DOHH2 (cell line): Measurements from ENCODE around the gene GRAPL.
"Not testable (repeated sequence)": the region's sequence is repeated elsewhere in the genome, so short reads cannot be mapped to it uniquely, and the experiment has no call there.

ENCODE experiments used
- H3F3A ChIP-seq: fragments of 200-600 bp; sonication (generic), shearing (Covaris generic); 2 replicates; pipeline ENCODE4 v1.6.0; 2016; ENCODE audit warnings: antibody characterized with exemption, mild to moderate bottlenecking; ENCODE audit not compliant: control insufficient read depth, insufficient read depth
- H3K27ac ChIP-seq: fragments of 200-600 bp; sonication (generic); 2 replicates; pipeline ENCODE4 v1.5.1; 2014; ENCODE audit warnings: low read depth, mild to moderate bottlenecking, low read length, moderate library complexity
- H3K27me3 ChIP-seq: fragments of 200-600 bp; sonication (generic); 2 replicates; pipeline ENCODE4 v1.6.1; 2014; ENCODE audit warnings: mild to moderate bottlenecking, low read length, mixed read lengths; ENCODE audit not compliant: control insufficient read depth
- H3K36me3 ChIP-seq: fragments of 200-600 bp; sonication (generic); 2 replicates; pipeline ENCODE4 v1.6.1; 2014; ENCODE audit warnings: mild to moderate bottlenecking, low read length, moderate library complexity, mixed read lengths; ENCODE audit not compliant: control insufficient read depth
- H3K4me1 ChIP-seq: fragments of 200-600 bp; sonication (generic); 2 replicates; pipeline ENCODE4 v1.6.1; 2014; ENCODE audit warnings: mild to moderate bottlenecking, low read length, mixed read lengths; ENCODE audit not compliant: control insufficient read depth
- H3K4me2 ChIP-seq: fragments of 200-600 bp; sonication (generic); 2 replicates; pipeline ENCODE4 v1.6.0; 2014; ENCODE audit warnings: mild to moderate bottlenecking, low read length, moderate library complexity
- H3K4me3 ChIP-seq: fragments of 200-600 bp; sonication (generic); 2 replicates; pipeline ENCODE4 v1.5.1; 2014; ENCODE audit warnings: mild to moderate bottlenecking, low read length, mixed read lengths
- H3K79me2 ChIP-seq: fragments of 200-600 bp; sonication (generic); 2 replicates; pipeline ENCODE4 v1.6.1; 2014; ENCODE audit warnings: mild to moderate bottlenecking, low read length, mixed read lengths; ENCODE audit not compliant: control insufficient read depth
- H3K9me2 ChIP-seq: fragments of 200-600 bp; sonication (generic); replicated peaks from 2 replicates; pipeline ENCODE4 v1.6.1; 2014; ENCODE audit warnings: mild to moderate bottlenecking, low read length, mixed read lengths; ENCODE audit not compliant: control insufficient read depth
- H3K9me3 ChIP-seq: fragments of 200-600 bp; sonication (generic); 2 replicates; pipeline ENCODE4 v1.6.1; 2014; ENCODE audit warnings: antibody characterized with exemption, low read length, mixed read lengths; ENCODE audit not compliant: control insufficient read depth, insufficient read depth
- H4K20me1 ChIP-seq: fragments of 200-600 bp; sonication (generic); 2 replicates; pipeline ENCODE4 v1.6.0; 2014; ENCODE audit warnings: low read depth, mild to moderate bottlenecking, antibody characterized with exemption, low read length, moderate library complexity; ENCODE audit not compliant: control insufficient read depth, insufficient read depth

Gene GRAPL

GRCh38 chr17:19127148-19127980 is at the start of gene GRAPL:
TSS of gene GRAPL (plus strand) at chr17:19127589. CDS start at chr17:19127620, 31 bp downstream.
- H3K79me2 ChIP-seq, H3K9me3 ChIP-seq, H3K9me2 ChIP-seq, H4K20me1 ChIP-seq, H3F3A ChIP-seq, H3K4me2 ChIP-seq, H3K4me1 ChIP-seq, H3K36me3 ChIP-seq, H3K27me3 ChIP-seq: not testable (repeated sequence)
- Histone ChIP-seq H3K4me3 (peak within 1 kb of the TSS; percentile 56; the same call in 1 of the 2 replicates), H3K27ac (peak within 1 kb of the TSS; percentile 40; the same call in 1 of the 2 replicates)

GRCh38 chr17:19088804-19089685 is 38.3 kb upstream of the GRAPL start:
- not testable (repeated sequence) for H4K20me1 ChIP-seq, H3K27ac ChIP-seq, H3K9me2 ChIP-seq, H3K4me1 ChIP-seq, H3F3A ChIP-seq, H3K4me3 ChIP-seq, H3K79me2 ChIP-seq, H3K36me3 ChIP-seq, H3K9me3 ChIP-seq, H3K27me3 ChIP-seq, H3K4me2 ChIP-seq

GRCh38 chr17:19090058-19090772 is 37.2 kb upstream of the GRAPL start:
- not testable (repeated sequence) for H3K79me2 ChIP-seq, H3K27ac ChIP-seq, H3F3A ChIP-seq, H3K9me2 ChIP-seq, H3K36me3 ChIP-seq, H3K27me3 ChIP-seq, H3K4me3 ChIP-seq, H3K4me1 ChIP-seq, H4K20me1 ChIP-seq, H3K9me3 ChIP-seq, H3K4me2 ChIP-seq

- H3K4me1 ChIP-seq, H3K9me3 ChIP-seq, H3K4me2 ChIP-seq, H3K9me2 ChIP-seq, H3K36me3 ChIP-seq, H3K27me3 ChIP-seq, H3F3A ChIP-seq, H4K20me1 ChIP-seq, H3K27ac ChIP-seq, H3K79me2 ChIP-seq, H3K4me3 ChIP-seq: not testable (repeated sequence)
Observed at GRCh38 chr17:19092737-19093683, 34.4 kb upstream of the GRAPL start.

- not testable (repeated sequence) for H4K20me1 ChIP-seq, H3K27me3 ChIP-seq, H3K79me2 ChIP-seq, H3K27ac ChIP-seq, H3K9me2 ChIP-seq, H3K4me1 ChIP-seq, H3K4me3 ChIP-seq, H3K4me2 ChIP-seq, H3K9me3 ChIP-seq, H3K36me3 ChIP-seq, H3F3A ChIP-seq
Observed at GRCh38 chr17:19093684-19094438, 33.5 kb upstream of the GRAPL start.

- H3K9me3 ChIP-seq, H3K9me2 ChIP-seq, H3K36me3 ChIP-seq, H3K27me3 ChIP-seq, H4K20me1 ChIP-seq, H3F3A ChIP-seq, H3K4me1 ChIP-seq, H3K27ac ChIP-seq, H3K4me2 ChIP-seq, H3K79me2 ChIP-seq, H3K4me3 ChIP-seq: not testable (repeated sequence)
Observed at GRCh38 chr17:19108517-19108916, 18.9 kb upstream of the GRAPL start.
